ENCODE measurements around the gene ITIH5.
"Not testable (repeated sequence)": the region's sequence is repeated elsewhere in the genome, so short reads cannot be mapped to it uniquely, and the experiment has no call there.

Gene ITIH5

DNA sequence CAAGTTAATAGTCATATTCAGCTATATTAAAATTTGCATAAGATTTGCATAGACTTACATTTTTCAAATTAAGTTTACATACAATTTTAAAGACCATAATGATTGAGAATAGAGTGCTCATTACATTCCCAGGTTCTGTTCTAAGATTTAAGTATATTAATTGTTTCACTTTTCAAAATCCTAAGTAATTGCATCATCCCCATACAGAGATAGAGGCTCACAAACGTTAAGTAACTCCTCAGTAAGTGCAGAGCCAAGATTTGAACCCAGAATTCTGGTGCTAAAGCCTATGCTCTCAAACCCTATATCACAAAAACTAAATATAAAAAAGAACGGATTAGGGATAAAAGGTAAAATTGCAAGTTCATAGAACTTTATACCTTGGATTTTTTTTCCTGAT, 2.1 kb downstream of the ITIH5 start:
- TF ChIP-seq, protein P1, sequence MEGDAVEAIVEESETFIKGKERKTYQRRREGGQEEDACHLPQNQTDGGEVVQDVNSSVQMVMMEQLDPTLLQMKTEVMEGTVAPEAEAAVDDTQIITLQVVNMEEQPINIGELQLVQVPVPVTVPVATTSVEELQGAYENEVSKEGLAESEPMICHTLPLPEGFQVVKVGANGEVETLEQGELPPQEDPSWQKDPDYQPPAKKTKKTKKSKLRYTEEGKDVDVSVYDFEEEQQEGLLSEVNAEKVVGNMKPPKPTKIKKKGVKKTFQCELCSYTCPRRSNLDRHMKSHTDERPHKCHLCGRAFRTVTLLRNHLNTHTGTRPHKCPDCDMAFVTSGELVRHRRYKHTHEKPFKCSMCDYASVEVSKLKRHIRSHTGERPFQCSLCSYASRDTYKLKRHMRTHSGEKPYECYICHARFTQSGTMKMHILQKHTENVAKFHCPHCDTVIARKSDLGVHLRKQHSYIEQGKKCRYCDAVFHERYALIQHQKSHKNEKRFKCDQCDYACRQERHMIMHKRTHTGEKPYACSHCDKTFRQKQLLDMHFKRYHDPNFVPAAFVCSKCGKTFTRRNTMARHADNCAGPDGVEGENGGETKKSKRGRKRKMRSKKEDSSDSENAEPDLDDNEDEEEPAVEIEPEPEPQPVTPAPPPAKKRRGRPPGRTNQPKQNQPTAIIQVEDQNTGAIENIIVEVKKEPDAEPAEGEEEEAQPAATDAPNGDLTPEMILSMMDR (conservative IDR thresholded peaks at IDR 0.05; ENCODE audit: low read length), result no peak
- no peak overlapping the region for H3K4me3 ChIP-seq (ENCODE audit: low read length)
- no peak for DNase-seq (ENCODE audit: low read depth)

DNA sequence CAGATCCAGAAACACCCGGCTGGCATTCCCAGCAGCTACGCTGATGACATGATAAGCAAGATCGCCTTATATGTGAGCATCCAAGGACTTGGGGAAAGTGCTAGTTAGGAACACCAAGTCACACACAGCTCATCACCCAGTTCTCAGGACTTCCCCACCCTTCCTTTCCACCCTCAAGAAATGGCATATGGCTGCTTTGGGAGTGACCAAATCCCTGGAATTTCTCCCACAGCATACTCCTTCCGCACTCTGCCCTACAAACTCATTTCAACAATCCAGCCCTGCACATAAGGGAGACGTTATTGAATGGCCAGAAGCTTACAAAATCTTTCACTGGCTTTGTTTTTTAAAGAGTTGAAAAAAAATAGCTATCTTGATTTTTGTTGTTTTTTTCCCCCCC, 4.2 kb downstream of the ITIH5 start:
- TF ChIP-seq, protein P1 (conservative IDR thresholded peaks at IDR 0.05; ENCODE audit: low read length), result no peak
- peak; percentile 36 for DNase-seq (ENCODE audit: low read depth)

DNA sequence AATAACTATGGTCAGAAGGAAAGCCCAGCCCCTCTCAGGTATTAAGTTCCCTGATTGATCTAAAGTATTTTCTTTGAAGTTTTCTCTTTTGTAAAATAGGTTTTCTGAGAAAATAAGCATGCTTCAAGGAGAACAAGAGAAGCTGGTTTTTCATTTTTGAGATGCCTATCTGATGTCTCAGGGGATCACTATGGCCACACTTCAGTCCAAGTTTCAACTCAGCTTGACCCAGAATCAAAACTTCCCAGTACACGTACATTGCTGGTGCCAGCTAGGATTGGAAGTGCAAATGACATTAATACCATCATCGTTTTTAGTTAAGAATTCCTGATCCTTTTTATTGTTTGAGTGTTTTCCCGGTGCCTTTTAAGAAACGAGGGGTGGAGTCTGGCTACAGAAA, 7.2 kb downstream of the ITIH5 start:
- no peak overlapping the region for H3K4me3 ChIP-seq (ENCODE audit: low read length)

More for the DNA sequence above, 4.2 kb downstream of the ITIH5 start:
- no peak overlapping the region for H3K4me3 ChIP-seq (ENCODE audit: low read length)

DNA sequence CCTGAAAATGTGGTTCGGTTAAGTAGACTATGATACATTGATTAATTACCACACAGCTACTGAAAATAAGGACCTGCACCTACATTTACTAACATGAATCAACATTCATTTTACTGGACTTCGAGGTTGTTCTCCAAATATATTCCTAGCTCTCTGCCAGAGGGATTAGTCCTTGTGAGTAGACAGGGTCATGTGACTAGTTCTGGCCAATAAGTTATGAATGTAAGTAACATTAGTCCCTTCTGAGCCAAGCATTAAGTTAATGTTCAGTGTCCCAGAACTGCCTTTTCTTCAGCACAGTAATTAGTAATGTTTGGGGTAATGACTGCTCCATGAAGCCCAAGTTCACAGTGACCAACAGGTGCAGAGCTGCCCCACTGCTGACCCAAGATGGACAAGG, 9.2 kb downstream of the ITIH5 start:
- no peak overlapping the region for H3K4me3 ChIP-seq (ENCODE audit: low read length)
- no peak for DNase-seq (ENCODE audit: low read depth)
- TF ChIP-seq, protein P1 (conservative IDR thresholded peaks at IDR 0.05; ENCODE audit: low read length), result no peak

More for the DNA sequence above, 7.2 kb downstream of the ITIH5 start:
- TF ChIP-seq, protein P1 (conservative IDR thresholded peaks at IDR 0.05; ENCODE audit: low read length), result no peak
- DNase-seq (ENCODE audit: low read depth), result peak; percentile 46

DNA sequence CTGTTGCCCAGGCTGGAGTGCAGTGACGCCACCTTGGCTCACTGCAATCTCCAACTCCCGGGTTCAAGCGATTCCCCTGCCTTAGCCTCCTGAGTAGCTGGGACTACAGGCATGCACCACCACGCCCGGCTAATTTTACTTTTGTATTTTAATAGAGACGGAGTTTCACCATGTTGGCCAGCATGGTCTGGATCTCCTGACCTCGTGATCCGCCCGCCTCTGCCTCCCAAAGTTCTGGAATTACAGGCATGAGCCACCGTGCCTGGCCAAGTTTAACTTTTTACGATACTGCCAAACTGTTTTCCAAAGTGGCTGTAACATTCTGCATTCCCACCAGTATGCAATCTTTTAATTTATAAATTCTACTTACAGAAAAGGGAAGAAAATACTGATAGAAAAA, 9.7 kb downstream of the ITIH5 start:
- not testable (repeated sequence) for H3K4me3 ChIP-seq (ENCODE audit: low read length); DNase-seq (ENCODE audit: low read depth)

DNA sequence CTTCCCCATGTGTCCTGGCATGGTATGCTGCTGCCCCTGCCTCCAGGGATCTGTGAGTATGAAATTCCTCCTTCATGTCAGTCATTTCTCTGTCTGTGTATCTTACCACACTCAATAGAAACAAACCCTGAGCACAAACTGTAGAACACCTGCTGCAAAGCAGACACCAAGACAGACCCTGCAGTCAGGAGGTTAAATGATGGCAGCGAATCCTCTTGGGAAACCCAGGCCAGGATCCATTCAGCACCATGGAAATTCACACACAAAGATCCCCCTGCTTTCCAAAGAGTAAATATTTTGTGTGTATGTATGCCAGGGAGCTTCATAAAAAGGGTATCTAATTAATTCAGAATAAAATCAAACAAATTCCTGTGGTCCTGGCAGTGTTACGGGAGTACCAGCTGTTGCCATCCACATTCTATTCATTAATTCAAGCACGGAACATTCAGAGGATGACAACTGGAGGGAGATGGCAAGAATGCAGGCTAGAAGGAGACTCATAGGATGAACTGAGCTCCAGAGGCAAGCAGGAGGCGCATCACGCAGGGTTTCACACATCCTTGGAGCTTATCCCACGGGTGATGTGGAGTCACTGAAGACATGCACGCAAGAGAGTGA, 14.8 kb downstream of the ITIH5 start:
- DNase-seq (ENCODE audit: low read depth), result peak; percentile 47
- TF ChIP-seq, protein P1 (conservative IDR thresholded peaks at IDR 0.05; ENCODE audit: low read length), result no peak
- no peak overlapping the region for H3K4me3 ChIP-seq (ENCODE audit: low read length)

DNA sequence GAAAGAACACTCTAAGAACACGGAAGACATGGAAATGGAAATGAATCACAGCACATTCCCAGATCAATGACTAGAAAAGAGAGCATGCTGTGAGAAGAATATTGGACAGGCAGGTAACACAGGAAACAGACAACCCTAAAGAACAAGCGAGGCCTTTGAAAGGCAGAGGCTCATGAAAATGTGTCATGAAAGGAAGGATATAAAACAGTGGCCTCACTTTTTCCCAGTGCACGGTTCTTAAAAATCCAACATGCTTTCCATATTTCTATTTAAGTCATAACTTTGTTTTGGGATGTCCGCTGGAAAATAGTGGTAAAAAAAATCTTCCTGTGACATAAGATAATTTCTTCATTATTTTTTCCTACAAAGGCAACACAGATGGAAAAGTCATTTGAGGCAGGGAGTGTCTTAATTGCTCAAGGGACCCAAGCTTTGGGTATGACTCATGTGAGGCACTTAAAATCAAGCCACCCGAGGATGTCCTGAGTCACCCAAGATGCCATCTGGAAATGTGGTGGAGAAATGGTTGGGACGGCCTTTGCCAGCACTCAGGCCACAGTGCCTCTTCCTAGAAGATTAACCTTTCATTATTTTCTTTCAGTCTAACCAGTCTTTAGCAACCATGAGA, 17.0 kb downstream of the ITIH5 start:
- TF ChIP-seq, protein P1 (conservative IDR thresholded peaks at IDR 0.05; ENCODE audit: low read length), result no peak
- peak; percentile 63 for DNase-seq (ENCODE audit: low read depth)
- H3K4me3 ChIP-seq (ENCODE audit: low read length), result no peak overlapping the region
